Activated CD4-positive, alpha-beta T cell treated with anti-CD3 and anti-CD28 coated beads, Interleukin-10, Interleukin-2, amounts not matched to agents 100 ng/mL and 50 ng/mL, durations not matched to agents 16 hours and 8 hours (primary cell): ENCODE measurements around the gene AURKAIP1.
"Not testable (repeated sequence)": the region's sequence is repeated elsewhere in the genome, so short reads cannot be mapped to it uniquely, and the experiment has no call there.

Experiments
- DNase-seq: peaks from one replicate; pipeline ENCODE4 v3.0.0-alpha.2; 2020

AURKAIP1 gene

DNA sequence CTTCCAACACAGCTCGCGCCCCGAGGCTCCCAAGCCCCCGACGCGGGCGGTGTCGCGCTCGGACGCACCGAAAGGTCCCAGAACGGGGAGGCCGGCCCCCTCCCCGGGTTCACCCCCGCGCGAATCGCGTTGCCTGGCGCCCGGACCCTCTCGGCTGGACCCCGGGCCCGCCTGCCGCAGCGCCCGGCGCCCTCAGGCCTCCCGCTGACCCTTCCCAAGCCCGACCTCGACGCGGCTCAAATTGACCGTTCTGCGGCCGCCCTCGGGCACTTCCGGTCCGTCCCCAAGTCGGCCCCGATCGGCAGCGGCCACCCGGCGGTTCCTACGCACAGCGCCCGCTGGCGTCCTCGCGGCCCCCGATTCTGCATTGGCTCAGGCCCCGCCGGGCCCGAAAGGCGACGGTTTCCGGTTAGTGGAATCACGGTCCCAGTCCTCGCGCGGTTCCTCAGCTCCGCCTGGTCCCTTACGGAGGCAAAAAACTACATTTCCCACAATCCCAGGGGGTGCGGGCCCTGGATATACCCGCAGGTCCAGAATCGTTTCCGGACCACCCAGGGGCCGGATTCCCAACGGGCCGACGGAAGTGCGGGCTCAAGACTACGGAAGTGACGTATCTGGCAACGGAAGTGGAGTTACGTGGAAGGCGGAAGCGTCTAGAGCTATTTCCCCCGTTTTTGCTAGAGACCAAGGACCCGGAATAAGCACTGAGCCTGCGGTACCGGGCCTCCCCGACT is at the start of gene AURKAIP1:
Gene AURKAIP1 (minus strand): TSS at position 279 of the 734 bp plus-strand sequence. CDS start 451 bp downstream, outside the sequence.
- peak; percentile 100 for DNase-seq

DNA sequence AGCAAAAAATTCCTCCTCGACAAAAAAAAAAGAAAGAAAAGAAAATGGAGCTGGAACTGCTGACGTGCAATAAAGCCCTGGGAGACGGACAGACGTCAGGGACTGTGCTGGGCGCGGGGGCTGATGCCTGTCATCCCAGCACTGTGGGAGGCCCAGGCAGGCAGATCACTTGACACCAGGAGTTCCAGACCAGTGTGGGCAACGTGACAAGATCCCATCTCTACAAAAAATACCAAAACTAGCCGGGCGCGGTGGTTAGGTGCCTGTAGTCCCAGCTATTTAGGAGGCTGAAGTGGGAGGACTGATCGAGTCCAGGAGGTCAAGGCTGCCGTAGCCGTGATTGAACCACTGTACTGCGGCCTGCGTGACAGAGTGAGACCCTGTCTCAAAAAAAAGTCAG is 49.7 kb upstream of the AURKAIP1 start:
- DNase-seq = no peak

DNA sequence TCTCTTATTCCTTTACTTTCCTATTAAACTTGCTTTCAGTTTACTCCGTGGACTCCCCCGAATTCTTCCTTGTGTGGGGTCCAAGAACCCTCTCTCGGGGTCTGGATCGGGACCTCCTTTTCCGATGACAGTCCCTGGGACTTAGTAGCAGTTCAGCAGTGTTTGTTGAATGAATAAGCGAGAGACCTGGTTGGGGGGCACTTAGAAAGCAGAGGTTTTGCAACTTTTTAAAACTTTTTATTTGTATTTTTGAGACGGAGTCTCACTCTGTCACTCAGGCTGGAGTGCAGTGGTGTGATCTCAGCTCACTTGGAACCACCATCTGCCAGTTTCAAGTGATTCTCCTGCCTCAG is 48.2 kb upstream of the AURKAIP1 start:
- no peak for DNase-seq

- no peak for DNase-seq
Measured at GRCh38 chr1:1422465-1423244, 47.6 kb upstream of the AURKAIP1 start.

GRCh38 chr1:1421907-1422464 is 47.0 kb upstream of the AURKAIP1 start:
- no peak for DNase-seq

DNA sequence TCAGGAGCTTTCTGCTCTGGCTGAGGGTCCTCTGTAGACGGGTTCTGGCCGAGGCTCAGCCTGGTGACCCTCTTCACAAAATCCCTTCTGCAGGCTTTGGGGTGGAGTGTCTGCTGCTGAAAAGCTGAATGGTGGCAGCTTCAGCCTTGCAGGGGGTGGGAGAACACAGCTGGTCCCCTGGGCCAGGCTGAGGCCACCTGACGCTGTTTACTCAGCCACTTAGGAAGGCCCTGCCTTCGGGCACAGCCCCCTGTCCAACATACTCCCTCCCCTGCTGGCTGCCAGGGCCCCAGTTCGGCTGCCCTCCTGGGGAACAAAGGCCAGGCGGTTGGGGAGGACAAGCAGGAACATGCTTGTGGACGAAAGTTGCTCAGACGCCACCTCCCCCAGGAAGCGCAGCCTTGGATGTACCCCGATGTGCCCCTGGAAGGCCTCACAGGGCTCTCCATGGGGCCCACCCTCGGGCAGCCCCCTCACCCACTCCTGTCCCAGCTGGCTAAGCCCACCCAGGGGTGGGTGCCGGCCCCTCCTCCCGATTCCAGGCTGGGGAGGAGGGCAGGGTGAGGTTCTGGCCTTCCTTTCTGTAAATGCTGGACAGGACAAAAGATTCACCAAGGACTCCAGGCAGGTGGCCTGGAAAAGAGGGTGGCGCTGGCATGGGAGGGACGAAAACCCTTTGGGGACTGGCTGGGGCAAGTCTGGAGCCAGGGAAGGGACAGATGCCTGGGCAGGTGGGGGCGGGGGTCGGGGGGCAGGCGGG is 46.3 kb upstream of the AURKAIP1 start, which contains the start of gene ANKRD65:
Gene ANKRD65 (minus strand): TSS at position 130 of the 760 bp plus-strand sequence. CDS start 271 bp downstream, outside the sequence.
- DNase-seq = no peak

GRCh38 chr1:1420654-1421141 is 45.7 kb upstream of the AURKAIP1 start:
- no peak for DNase-seq

DNA sequence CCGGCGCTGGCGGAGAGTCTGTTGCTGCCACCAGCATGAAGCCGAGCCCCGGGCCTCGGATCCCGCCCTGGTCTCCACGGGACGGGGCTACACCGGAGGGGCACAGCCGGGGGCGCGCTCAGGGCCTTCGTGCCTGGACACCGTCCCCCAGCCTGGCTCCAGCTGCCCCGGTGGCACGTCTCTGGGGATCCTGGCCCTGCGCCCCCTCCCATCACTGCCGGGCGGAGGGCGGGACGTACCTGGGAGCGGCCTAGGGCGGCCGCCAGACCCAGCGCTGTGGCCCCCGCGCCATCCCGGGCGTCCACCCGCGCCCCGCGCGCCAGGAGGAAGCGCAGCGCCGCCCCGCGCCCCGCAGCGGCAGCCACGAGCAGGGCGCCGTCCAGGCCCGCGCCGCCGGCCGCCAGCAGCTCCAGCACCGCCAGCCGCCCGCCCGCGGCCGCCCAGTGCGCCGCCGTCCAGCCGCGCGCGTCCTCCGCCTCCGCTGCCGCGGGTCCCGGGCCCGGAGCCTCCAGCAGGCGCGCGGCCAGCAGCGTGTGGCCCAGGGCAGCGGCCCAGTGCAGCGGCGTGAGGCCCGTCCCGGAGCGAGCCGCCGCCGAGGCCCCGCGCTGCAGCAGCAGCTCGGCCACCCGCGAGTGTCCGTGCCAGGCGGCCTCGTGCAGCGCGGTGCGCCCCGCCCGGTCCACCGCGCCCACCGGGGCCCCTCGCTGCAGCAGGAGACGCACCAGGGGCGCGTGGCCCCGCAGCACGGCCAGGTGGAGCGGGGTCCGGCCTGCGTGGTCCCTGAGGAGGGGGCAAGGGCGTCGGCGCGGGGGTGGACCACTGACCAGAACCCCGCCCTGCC is 45.0 kb upstream of the AURKAIP1 start:
- no peak for DNase-seq

GRCh38 chr1:1419363-1419812 is 44.4 kb upstream of the AURKAIP1 start:
- DNase-seq = no peak

DNA sequence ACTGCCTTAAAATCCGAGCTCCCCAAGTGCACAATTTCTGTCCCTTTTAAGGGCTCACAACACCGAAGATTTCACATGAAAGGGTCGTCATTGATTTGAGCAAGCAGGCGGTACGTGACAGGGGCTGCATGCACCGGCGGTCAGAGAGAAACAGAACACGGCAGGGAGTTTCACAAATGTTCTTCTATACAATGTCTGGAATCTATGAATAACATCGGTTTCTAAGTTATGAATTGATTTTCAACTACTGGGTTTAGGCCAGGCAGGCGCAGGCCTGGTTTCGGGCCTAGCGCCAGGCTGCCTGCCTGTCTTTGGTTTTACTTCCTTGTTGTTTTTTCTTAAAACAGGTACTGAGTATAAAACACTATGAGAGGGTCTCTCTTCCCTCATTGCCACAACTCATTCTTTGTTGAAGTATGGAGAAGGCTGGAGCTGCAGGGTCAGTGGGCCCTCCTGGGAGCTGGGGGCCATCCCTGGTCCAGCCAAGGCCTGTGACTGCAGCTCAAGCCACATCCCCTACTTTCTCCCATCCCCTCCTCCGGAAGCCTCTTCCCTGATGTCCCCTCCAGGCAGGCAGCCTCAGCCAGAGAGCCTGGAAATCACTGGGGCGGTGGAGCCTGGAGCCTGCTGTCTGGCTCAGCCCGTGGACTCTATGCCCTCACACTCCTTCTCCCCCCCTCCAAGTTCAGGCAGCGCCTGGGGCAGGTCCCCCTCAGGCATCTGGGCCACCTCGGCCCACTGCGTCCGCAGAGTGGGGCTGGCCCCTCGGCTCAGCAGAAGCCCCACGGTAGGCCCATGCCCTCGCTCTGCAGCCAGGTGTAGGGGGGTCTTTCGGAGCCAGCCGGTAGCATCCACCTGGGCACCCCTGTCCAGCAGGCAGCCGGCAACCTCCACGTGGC is 43.7 kb upstream of the AURKAIP1 start:
- no peak for DNase-seq

- peak; percentile 63 for DNase-seq
Measured at GRCh38 chr1:1417825-1418463, 42.9 kb upstream of the AURKAIP1 start.

DNA sequence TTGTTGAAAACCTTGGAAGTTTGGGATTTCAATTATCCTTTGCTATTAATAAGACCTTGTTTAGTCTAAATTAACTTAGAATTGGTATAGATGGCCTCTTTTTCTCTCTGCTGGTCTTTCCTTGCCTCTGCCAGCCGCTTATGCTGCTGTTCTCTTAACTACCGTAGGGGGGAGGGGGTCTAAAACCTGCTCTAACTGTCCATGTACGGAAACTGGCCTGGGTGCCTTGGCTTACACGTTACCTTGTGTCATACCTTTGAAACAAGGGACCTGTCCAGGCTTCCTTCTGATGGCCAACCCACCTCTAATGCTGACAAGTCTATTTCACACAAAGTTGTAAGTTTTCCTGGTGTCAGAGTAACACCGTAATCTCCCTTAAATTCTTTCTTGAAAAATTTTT is 42.4 kb upstream of the AURKAIP1 start:
- DNase-seq = not testable (repeated sequence)

DNA sequence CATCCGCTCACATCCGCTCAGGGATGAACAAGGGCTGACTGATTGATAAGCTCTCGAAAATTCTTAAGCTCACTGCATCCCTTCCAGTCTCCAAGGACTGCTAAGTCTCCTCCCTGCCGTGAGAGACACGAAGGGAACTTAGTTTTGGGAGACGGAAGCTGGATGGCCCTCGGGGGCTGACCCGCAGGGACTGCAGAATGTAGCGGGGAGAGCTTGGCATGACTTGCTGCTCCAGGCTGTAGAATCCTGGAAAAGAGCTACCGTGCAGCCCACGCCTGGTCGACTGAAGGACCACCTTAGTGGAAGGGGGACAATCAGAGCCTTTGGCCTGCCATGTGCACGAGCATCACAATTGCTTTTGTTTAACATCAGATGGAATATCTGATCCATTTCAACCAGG is 40.7 kb upstream of the AURKAIP1 start:
- DNase-seq = no peak

GRCh38 chr1:1412311-1412902 is 37.4 kb upstream of the AURKAIP1 start:
- not testable (repeated sequence) for DNase-seq

GRCh38 chr1:1411626-1412025 is 36.6 kb upstream of the AURKAIP1 start:
- no peak for DNase-seq

GRCh38 chr1:1410238-1410637 is 35.2 kb upstream of the AURKAIP1 start:
- not testable (repeated sequence) for DNase-seq

DNA sequence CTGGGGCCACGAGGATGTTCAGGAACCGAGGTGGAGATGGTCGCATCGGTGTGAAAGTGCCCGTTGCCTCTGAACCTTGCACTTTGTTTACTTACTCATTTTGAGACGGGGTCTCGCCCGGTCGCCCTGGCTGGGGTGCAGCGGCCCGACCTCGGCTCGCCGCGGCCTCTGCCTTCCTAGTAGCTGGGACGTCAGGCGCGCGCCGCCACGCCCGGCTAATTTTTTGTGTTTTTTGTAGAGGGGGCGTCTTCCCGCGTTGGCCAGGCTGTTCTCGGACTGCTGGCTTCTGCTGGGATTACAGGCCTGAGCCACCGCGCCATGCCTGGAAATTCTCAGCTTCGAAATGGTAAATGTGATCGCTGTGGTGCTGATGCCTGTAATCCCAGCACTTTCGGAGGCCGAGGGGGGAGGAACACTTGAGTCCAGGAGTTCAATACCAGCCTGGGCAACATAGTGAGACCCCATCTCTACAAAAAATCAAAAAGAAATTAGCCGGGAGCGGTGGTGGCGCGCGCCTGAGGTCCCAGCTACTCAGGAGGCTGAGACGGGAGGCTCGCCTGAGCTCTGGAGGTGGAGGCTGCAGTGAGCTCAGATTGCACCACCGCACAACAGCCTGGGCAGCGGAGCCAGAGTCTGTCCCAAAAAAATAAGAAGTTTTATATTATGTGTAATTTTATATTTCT is 32.8 kb upstream of the AURKAIP1 start:
- DNase-seq = peak; percentile 41

- peak; percentile 98 for DNase-seq
Measured at GRCh38 chr1:1406821-1407635, 32.0 kb upstream of the AURKAIP1 start, which contains the start of gene MRPL20. TSS of gene MRPL20 (minus strand) at chr1:1407293. CDS start at chr1:1407217, 76 bp downstream.
